ENCODE measurements around the gene DNAJC4. TPM values are rescaled to one million over a fixed set of nuclear protein-coding genes. Genes with fewer than 3 reads are reported as not detected.

DNAJC4 gene
- total RNA-seq, 4 donors from 2014 or later = 21.5 to 32.0 (median 26.9) TPM

DNA sequence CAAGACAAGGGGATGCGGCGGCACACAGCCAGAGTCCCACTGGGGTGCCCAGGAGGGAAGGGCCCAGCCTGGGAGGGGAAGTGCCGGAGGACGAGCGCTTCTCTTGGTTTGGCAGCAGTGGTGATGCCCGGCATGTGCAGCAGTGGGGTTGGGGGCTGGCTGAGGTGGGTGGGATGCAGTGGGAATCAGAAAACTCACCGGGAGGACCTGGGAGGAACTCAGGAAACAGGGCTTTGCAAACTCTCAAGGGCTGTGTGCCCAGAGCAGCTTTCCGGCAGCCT is 20.8 kb upstream of the DNAJC4 start:
- TF ChIP-seq, protein P1, sequence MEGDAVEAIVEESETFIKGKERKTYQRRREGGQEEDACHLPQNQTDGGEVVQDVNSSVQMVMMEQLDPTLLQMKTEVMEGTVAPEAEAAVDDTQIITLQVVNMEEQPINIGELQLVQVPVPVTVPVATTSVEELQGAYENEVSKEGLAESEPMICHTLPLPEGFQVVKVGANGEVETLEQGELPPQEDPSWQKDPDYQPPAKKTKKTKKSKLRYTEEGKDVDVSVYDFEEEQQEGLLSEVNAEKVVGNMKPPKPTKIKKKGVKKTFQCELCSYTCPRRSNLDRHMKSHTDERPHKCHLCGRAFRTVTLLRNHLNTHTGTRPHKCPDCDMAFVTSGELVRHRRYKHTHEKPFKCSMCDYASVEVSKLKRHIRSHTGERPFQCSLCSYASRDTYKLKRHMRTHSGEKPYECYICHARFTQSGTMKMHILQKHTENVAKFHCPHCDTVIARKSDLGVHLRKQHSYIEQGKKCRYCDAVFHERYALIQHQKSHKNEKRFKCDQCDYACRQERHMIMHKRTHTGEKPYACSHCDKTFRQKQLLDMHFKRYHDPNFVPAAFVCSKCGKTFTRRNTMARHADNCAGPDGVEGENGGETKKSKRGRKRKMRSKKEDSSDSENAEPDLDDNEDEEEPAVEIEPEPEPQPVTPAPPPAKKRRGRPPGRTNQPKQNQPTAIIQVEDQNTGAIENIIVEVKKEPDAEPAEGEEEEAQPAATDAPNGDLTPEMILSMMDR (IDR thresholded peaks at IDR 0.05; ENCODE audit: low read depth) = no peak

DNA sequence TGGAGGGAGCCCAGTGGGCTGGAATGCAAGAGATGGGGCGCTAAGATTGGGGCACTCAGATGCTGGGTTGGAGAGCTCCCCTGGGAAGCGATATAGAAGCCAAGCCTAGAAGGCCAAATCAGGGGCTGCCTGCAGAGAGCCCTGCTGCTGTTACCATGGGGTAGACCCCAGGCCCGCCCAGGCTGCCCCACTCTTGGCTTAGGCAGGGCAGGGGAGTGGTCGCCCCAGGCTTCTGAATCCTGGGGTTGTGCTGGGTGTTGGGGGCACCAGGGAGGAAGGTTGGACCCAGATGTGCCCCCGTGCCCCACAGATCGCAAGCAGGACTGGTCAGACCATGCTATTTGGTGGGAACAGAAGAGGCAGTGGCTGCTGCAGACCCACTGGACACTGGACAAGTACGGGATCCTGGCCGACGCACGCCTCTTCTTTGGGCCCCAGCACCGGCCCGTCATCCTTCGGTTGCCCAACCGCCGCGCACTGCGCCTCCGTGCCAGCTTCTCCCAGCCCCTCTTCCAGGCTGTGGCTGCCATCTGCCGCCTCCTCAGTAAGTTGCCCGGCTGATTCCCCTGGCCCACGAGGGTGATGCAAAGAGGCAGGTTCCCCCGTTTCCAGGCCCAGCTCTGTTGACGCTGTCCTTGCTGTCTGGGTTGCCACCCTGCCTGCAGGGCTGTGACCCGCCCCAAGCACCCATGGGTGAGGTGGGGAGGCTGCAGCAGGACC is 19.9 kb upstream of the DNAJC4 start:
- TF ChIP-seq, protein P1 (IDR thresholded peaks at IDR 0.05; ENCODE audit: low read depth) = no peak

DNA sequence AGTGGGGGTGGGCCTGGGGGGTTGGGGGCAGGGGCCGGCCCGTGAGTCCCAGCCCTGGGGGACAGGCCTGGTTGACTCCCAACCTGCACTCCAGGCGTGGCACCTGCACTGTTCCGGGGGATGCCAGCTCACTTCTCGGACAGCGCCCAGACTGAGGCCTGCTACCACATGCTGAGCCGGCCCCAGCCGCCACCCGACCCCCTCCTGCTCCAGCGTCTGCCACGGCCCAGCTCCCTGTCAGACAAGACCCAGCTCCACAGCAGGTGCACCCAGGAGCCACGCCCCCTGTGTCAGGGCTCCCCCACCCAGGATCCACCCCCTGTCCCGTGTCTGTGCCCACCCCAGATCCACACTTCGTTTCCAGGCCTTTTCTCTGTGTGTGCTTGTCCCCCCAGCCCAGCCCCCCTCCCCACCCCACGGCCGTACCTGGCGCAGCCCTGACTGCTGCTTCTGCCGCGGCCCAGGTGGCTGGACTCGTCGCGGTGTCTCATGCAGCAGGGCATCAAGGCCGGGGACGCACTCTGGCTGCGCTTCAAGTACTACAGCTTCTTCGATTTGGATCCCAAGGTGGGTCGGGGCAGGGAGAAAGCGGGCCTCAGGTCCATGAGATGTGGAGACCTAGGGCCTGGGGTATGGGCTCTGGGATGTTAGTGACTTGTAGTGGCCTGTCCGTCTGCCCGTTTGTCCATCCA is 19.0 kb upstream of the DNAJC4 start:
- TF ChIP-seq, protein P1 (IDR thresholded peaks at IDR 0.05; ENCODE audit: low read depth) = no peak

DNA sequence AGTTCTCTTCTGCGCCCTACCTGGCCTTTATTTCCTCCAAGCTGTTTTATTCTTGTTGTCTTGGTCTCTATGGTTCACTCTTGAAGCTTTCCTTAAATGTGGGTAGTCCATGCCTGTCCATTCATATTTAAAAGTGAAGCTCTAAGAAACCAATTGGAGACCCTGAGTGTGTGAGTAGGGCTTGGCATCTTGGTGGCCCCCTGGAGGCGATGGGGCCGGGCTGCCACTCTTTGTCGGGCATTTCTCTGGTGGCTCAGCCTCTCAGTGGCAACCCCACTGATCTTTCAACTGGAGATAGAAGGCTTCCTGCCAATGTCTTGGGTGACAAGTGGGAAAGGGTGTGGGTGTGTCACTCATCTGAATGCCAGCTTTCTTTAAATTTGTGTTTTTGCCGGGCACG is 13.5 kb upstream of the DNAJC4 start:
- TF ChIP-seq, protein P1 (IDR thresholded peaks at IDR 0.05; ENCODE audit: low read depth) = no peak

DNA sequence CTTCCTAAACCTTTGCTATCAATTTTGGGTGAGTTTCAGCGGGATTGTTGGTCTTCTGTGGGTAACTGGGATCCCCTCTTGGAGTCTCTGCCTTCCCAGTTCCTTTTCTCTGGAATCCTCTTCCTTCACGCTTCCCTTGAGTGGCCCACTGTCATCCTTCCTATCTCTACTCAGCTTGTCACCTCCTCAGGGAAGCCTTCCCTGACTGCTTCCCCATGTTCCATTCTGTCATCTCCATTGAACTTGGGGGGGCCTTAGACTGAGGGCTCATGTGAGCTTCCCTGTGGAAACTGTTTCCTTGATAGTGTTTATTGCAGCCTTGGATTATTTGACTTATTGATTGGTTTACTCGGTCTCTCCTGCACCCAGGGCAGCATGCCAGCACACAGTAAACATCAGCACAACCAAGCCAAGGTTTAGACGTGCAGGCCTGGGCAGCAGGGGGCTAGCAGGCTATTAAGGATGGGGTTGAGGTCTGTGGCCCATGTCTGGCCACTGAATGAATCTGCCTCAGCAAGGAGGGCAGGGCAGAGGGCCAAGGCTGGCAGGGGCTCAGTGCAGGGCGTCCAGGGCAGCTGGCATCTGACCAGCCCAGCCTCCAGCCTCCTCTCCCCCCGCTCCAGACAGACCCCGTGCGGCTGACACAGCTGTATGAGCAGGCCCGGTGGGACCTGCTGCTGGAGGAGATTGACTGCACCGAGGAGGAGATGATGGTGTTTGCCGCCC is 11.6 kb upstream of the DNAJC4 start:
- TF ChIP-seq, protein P1 (IDR thresholded peaks at IDR 0.05; ENCODE audit: low read depth) = no peak

DNA sequence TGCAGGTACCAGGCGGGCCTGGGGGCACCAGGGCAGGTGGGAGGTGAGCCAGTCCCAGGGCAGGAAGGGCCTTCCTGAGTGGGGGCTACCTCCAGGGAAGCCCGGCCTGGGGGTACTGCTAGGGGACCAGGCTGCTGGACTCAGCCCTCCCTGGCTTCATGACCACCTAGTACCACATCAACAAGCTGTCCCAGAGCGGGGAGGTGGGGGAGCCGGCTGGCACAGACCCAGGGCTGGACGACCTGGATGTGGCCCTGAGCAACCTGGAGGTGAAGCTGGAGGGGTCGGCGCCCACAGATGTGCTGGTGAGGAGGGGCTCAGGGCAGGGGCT is 11.0 kb upstream of the DNAJC4 start:
- TF ChIP-seq, protein P1 (IDR thresholded peaks at IDR 0.05; ENCODE audit: low read depth) = no peak

DNA sequence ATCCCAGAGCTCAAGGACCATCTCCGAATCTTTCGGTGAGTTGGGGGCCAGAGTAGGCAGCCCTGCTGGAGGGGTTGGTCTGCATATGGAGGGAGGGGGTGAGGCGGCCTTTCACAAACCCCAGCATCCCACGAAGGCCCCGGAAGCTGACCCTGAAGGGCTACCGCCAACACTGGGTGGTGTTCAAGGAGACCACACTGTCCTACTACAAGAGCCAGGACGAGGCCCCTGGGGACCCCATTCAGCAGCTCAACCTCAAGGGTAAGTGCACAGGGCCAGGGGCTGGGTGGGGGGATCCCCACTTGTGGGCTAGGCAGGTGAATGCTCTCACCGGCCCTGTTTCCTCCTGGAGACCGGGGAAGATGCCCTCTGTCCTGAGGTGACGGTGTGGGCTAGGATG is 10.6 kb upstream of the DNAJC4 start:
- TF ChIP-seq, protein P1 (IDR thresholded peaks at IDR 0.05; ENCODE audit: low read depth) = no peak
